WTC11 (cell line): ENCODE data around the gene ADGRE1.

Experiments used
- CBFB ChIP-seq: sonication (generic); formaldehyde crosslinking; IDR thresholded peaks from 2 replicates; pipeline ENCODE4 v1.8.1; 2022; ENCODE audit warnings: mild to moderate bottlenecking, low read depth, missing genetic modification reagents
- ELF4 ChIP-seq: sonication (generic); formaldehyde crosslinking; IDR thresholded peaks from 2 replicates; pipeline ENCODE4 v1.8.1; 2022; ENCODE audit warnings: low read depth, mild to moderate bottlenecking, moderate library complexity, missing genetic modification reagents
- ETV6 ChIP-seq: sonication (generic); formaldehyde crosslinking; IDR thresholded peaks from 2 replicates; pipeline ENCODE4 v1.8.1; 2022; ENCODE audit warnings: mild to moderate bottlenecking, missing genetic modification reagents
- NR2C2 ChIP-seq: sonication (generic); formaldehyde crosslinking; IDR thresholded peaks from 2 replicates; pipeline ENCODE4 v1.8.0; 2022; ENCODE audit warnings: mild to moderate bottlenecking, missing genetic modification reagents
- ZNF138 ChIP-seq: sonication (generic); formaldehyde crosslinking; conservative IDR thresholded peaks from 2 replicates; pipeline ENCODE4 v1.8.1; 2022; ENCODE audit warnings: mild to moderate bottlenecking, moderate library complexity, missing genetic modification reagents
- TF ChIP-seq, protein P1 (sequence below): fragments of 200-600 bp; IDR thresholded peaks from 2 replicates; pipeline ENCODE4 v1.8.0; 2022; ENCODE audit warnings: antibody characterized with exemption

DNA sequence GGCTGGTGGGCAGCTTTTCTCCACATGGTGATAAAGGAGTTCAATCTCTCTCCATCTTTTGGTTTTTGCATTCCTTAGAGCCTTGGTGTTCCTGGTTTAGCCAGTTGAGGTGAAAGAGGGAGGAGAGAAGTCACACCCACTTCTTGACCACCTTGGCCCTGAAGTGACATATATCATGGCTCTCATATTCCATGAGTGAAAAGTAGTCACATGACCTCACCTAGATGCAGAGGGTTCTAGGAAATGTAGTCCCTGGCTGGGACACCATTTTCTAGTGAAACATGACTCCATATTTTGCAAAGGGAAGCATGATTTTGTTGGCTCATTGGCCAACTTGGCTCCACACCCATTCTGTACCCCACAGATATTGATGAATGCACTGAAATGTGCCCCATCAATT, 16.1 kb downstream of the ADGRE1 start:
- TF ChIP-seq, protein P1, sequence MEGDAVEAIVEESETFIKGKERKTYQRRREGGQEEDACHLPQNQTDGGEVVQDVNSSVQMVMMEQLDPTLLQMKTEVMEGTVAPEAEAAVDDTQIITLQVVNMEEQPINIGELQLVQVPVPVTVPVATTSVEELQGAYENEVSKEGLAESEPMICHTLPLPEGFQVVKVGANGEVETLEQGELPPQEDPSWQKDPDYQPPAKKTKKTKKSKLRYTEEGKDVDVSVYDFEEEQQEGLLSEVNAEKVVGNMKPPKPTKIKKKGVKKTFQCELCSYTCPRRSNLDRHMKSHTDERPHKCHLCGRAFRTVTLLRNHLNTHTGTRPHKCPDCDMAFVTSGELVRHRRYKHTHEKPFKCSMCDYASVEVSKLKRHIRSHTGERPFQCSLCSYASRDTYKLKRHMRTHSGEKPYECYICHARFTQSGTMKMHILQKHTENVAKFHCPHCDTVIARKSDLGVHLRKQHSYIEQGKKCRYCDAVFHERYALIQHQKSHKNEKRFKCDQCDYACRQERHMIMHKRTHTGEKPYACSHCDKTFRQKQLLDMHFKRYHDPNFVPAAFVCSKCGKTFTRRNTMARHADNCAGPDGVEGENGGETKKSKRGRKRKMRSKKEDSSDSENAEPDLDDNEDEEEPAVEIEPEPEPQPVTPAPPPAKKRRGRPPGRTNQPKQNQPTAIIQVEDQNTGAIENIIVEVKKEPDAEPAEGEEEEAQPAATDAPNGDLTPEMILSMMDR = no peak
- TF ChIP-seq CBFB = no peak
- TF ChIP-seq ETV6 (CRISPR knock-in tag) = no peak
- TF ChIP-seq ZNF138 (CRISPR knock-in tag) = no peak
- TF ChIP-seq NR2C2 = no peak
- TF ChIP-seq ELF4 (CRISPR knock-in tag) = no peak
